ENCODE measurements around the gene CARD14.
"Not testable (repeated sequence)": the region's sequence is repeated elsewhere in the genome, so short reads cannot be mapped to it uniquely, and the experiment has no call there.

CARD14 gene

DNA sequence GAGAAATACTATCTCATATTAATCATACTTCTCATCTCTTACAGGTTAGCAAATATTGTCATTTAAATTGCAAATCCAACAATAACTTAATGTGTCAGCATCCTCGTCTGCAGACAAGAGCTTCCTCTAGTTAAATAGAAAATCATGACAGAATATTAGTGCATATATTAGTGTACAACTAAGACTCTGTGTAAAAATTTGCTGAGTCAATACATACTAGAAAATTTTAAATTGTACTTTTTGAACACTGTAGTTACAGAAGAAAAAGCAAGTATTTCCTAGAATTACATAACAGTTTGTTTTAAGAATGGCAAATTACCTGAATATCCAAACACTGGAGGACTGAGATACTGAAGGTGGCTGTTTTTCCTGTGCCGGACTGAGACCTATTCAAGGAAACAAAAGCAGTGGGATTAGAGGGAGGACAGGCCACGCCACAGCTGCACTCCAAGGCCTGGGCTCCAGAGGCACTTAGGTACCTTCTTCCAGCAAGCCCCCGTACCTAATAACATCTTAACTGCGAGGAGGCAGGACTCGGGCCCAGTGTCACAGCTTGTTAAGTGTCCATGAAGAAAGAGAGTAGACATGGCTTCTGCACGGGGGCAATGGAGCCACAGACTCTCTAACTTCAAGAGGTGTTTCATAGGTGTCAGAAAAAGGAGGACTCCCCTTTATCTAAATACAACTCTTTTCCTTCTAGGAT is 28.2 kb upstream of the CARD14 start:
- TF ChIP-seq ZNF274 (IDR thresholded peaks at IDR 0.05; ENCODE audit: low read depth, low read length): no peak
- no peak overlapping the region for H3K4me3 ChIP-seq (ENCODE audit: low read length)

- TF ChIP-seq ZNF274 (IDR thresholded peaks at IDR 0.05; ENCODE audit: low read depth, low read length): no peak
- H3K4me3 ChIP-seq (ENCODE audit: low read length): no peak overlapping the region
Measured at GRCh38 chr17:80142929-80143328, 26.9 kb upstream of the CARD14 start.

- no peak for TF ChIP-seq ZNF274 (IDR thresholded peaks at IDR 0.05; ENCODE audit: low read depth, low read length)
- H3K4me3 ChIP-seq (ENCODE audit: low read length): peak overlapping the region; percentile 98
Measured at GRCh38 chr17:80145076-80146075, 24.5 kb upstream of the CARD14 start.

- TF ChIP-seq ZNF274 (IDR thresholded peaks at IDR 0.05; ENCODE audit: low read depth, low read length): no peak
- H3K4me3 ChIP-seq (ENCODE audit: low read length): peak overlapping the region; percentile 98
Measured at GRCh38 chr17:80146121-80147034, 23.5 kb upstream of the CARD14 start.

DNA sequence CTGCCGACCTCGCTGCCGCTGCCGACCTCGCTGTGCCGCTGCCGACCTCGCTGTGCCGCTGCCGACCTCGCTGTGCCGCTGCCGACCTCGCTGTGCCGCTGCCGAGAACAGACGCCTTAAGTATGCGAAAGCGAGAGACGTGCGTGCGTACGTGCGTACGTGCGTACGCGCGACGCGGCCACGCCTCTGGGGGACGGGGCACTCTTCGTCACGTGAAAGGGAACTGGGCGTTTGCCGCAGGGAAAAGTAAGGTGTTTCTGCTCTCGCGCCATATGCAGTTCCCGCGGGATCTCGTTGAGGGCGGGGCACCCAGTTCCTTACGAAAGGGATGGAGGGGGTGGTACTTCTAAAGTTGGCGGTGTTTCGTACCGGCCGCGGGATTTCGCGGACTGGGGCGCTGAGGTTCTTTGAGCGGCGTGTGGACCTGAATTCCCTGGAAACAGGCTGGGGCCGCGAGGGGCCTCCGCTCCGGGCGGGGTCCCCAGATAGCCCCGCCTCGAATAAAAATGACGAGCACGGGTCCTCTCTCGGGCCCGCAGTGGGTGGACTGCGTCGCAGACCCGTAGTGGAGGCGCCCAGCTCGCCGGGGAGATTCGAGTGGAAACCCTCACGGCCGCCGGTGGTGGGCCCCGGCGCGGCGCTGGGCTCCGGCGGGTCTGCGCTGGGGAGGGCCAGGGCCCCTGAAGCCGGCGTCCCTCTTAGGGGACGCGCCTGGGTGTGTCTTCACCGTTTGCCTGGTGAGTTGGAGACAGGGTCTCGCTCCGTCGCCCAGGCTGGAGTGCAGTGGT is 22.6 kb upstream of the CARD14 start, which contains the start of gene EIF4A3:
TSS of gene EIF4A3 (minus strand) at position 94 of the 788 bp plus-strand sequence. CDS start 167 bp downstream, outside the sequence.
- peak within 1 kb of the TSS; percentile 98 for H3K4me3 ChIP-seq (ENCODE audit: low read length)
- no peak for TF ChIP-seq ZNF274 (IDR thresholded peaks at IDR 0.05; ENCODE audit: low read depth, low read length)

DNA sequence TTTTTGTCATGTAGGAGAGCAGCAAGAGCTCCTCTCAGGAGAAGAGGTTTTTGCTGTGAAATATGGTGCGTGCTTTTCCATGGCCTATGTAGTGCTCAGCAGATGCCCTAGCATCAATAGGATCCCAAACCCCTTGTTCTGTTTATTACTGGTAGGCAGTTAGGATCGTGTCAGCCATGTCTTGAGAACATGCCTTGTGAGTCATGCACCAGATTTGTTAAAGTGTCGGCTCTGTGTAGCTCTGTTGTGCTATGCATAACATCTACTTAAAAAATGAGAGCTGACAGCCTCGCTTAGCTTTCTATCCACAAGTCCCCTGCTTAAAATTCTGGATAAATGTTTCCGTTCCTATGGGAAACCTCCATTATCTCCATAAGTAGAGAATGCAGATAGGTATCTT is 18.5 kb upstream of the CARD14 start:
- TF ChIP-seq ZNF274 (IDR thresholded peaks at IDR 0.05; ENCODE audit: low read depth, low read length): no peak
- H3K4me3 ChIP-seq (ENCODE audit: low read length): no peak overlapping the region

- no peak for TF ChIP-seq ZNF274 (IDR thresholded peaks at IDR 0.05; ENCODE audit: low read depth, low read length)
- no peak overlapping the region; the same call in 1 of the 2 replicates for H3K4me3 ChIP-seq (ENCODE audit: low read length)
Measured at GRCh38 chr17:80152081-80152702, 17.6 kb upstream of the CARD14 start.

DNA sequence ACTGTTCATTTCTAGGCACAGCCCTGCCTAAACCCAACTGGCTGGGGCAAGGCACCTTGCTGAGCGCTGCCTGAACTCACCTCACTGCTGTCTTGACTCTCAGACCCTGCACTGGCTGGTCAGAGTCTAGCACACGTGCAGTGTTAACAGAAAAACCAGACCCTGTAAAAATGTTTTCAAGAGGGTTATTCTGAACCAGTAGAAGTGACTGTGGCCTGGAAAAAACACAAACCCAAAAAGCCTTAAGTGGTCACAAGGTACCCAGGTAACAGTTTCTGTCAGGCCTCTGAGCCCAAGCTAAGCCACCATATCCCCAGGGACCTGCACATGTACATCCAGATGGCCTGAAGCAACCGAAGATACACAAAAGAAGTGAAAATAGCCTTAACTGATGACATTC is 16.8 kb upstream of the CARD14 start:
- no peak overlapping the region; the same call in 1 of the 2 replicates for H3K4me3 ChIP-seq (ENCODE audit: low read length)
- no peak for TF ChIP-seq ZNF274 (IDR thresholded peaks at IDR 0.05; ENCODE audit: low read depth, low read length)

- no peak overlapping the region for H3K4me3 ChIP-seq (ENCODE audit: low read length)
- TF ChIP-seq ZNF274 (IDR thresholded peaks at IDR 0.05; ENCODE audit: low read depth, low read length): no peak
Measured at GRCh38 chr17:80154166-80154565, 15.7 kb upstream of the CARD14 start.

DNA sequence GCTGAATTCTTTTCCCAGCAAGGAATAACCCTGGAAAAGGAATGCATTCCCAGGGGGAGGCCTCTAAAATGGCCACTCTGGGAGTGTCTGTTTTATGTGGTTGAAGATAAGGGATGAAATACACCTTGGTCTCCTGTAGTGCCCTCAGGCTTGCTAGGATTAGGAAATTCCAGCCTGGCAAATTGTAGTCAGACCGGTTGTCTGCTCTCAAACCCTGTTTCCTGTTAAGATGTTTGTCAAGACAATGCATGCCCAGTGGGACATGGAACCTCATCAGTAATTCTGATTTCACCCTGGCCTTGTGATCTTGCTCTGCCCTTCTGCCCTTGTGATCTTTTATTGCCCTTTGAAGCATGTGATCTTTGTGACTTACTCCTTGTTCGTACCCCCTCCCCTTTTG is 14.2 kb upstream of the CARD14 start:
- not testable (repeated sequence) for H3K4me3 ChIP-seq (ENCODE audit: low read length)

DNA sequence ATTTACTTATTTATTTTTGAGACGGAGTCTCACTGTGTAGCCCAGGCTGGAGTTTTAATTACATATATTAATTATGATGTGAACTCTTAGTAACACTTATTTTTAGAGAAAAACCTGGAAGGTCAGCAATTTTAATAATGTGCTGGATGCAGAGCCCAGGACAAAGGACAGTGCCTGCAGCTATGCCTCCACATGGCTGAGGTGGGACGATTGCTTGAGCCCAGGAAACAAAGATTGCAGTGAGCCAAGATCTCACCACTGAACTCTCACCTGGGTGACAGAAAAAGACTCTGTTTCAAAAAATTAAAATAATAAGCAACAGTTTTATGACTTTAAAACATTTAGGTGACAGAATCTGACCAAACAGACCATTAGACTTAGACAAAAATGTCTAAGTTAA is 11.0 kb upstream of the CARD14 start:
- TF ChIP-seq ZNF274 (IDR thresholded peaks at IDR 0.05; ENCODE audit: low read depth, low read length): no peak

DNA sequence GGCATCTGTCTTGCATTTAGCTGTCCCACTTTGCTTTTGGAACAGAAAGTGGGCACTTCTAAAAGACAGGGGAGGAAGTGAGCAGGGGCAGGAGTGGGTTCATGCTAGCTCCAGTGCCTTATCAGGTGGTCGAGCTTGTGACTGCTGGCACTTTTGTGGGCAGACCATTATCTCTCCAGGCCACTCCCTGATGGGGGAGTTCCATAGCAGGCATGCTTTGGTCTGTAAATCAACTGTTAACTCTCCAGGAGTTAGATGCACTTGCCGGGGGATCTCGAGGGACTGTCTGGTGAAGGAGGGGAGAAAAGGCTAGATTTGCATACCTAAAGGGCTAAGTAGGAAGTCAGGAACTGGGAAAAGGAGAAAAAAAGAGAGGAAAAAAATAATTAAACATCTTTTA is 9.3 kb upstream of the CARD14 start:
- TF ChIP-seq ZNF274 (IDR thresholded peaks at IDR 0.05; ENCODE audit: low read depth, low read length): no peak
- no peak overlapping the region for H3K4me3 ChIP-seq (ENCODE audit: low read length)

More for the DNA sequence above, 11.0 kb upstream of the CARD14 start:
- no peak overlapping the region for H3K4me3 ChIP-seq (ENCODE audit: low read length)

DNA sequence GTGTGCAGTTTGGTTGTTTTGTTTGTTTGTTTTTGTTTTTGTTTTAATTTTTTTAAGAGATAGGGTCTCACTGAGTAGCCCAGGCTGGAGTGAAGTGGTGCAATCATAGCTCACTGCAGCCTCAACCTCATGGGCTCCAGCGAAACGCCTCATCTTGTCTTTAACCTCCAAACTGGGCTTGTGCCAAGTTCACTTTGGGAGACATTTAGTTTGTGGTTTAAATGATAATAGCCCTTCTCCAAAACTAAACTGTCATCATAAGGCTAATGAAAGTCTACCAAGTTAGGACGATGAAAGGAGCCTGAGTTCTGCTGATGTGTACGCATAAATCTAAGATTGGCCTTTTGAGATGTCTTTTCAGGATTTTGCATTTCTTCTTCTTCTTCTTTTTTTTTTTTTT is 6.5 kb upstream of the CARD14 start:
- TF ChIP-seq ZNF274 (IDR thresholded peaks at IDR 0.05; ENCODE audit: low read depth, low read length): no peak
- H3K4me3 ChIP-seq (ENCODE audit: low read length): no peak overlapping the region

Measured in GM08714 (cell line).